ENCODE data around the gene ODAD3.

DNA sequence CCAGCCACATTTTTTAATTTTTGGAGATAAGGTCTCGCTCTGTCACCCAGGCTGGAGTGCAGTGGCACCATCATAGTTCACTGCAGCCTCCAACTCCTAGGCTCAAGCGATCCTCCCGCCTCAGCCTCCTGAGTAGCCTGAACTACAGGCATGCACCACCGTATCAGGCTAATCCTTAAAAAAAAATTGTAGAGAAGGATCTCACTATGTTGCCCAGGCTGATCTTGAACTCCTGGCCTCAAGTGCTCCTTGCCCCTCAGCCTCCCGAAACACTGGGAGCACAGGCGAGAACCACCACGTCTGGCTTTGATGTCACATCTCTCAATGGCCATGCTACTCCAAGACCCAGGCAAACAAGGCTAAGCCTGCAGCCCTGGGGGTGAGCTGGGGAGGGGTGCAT is 21.7 kb upstream of the ODAD3 start:
- TF ChIP-seq, protein P1, sequence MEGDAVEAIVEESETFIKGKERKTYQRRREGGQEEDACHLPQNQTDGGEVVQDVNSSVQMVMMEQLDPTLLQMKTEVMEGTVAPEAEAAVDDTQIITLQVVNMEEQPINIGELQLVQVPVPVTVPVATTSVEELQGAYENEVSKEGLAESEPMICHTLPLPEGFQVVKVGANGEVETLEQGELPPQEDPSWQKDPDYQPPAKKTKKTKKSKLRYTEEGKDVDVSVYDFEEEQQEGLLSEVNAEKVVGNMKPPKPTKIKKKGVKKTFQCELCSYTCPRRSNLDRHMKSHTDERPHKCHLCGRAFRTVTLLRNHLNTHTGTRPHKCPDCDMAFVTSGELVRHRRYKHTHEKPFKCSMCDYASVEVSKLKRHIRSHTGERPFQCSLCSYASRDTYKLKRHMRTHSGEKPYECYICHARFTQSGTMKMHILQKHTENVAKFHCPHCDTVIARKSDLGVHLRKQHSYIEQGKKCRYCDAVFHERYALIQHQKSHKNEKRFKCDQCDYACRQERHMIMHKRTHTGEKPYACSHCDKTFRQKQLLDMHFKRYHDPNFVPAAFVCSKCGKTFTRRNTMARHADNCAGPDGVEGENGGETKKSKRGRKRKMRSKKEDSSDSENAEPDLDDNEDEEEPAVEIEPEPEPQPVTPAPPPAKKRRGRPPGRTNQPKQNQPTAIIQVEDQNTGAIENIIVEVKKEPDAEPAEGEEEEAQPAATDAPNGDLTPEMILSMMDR (IDR thresholded peaks at IDR 0.05; ENCODE audit: low read length) = no peak
- TF ChIP-seq EZH2 (optimal IDR thresholded peaks at IDR 0.05; ENCODE audit: low read depth, low read length) = no peak
